Sigmoid colon (tissue), 7 donors: Measurements from ENCODE around the gene HHAT. TPM values are rescaled to one million over a fixed set of nuclear protein-coding genes. Genes with fewer than 3 reads are reported as not detected.

ENCODE experiments used
- DNase-seq: peaks from one replicate; pipeline ENCODE4 v3.0.0-alpha.2; 2019
- H3K27ac ChIP-seq, 4 donors: fragments of 200-600 bp; sonication (generic); one replicate each; pipeline ENCODE4 v1.5.1; 2016 to 2019; ENCODE audit warnings: mild to moderate bottlenecking in 1 of 4
- H3K27me3 ChIP-seq, 3 donors: fragments of 200-600 bp; sonication (generic); one replicate each; pipeline ENCODE4 v1.5.1; 2019; ENCODE audit warnings: mild to moderate bottlenecking in 1 of 3
- H3K36me3 ChIP-seq, 4 donors: fragments of 200-600 bp; sonication (generic); one replicate each; pipeline ENCODE4 v1.5.1; 2016 to 2019
- H3K4me1 ChIP-seq, 4 donors: fragments of 200-600 bp; sonication (generic); one replicate each; pipeline ENCODE4 v1.5.1; 2017 to 2019
- H3K4me3 ChIP-seq, 4 donors: fragments of 200-600 bp; sonication (generic); one replicate each; pipeline ENCODE4 v1.5.1; 2017 to 2019; ENCODE audit warnings: mild to moderate bottlenecking in 2 of 4, moderate library complexity in 1 of 4
- H3K9me3 ChIP-seq, 4 donors: fragments of 200-600 bp in 3 of 4; sonication (generic) in 3 of 4; one replicate each; pipeline versions ENCODE4 v1.5.1 to v1.6.1; 2013 to 2019
- CTCF ChIP-seq, 4 experiments: fragments of 450-650 bp in 3 of 4; fragments of 200-600 bp in 1 of 4; IDR thresholded peaks; one replicate each; pipeline ENCODE4 v1.5.1; 2016 to 2019; ENCODE audit warnings: antibody characterized with exemption in 4 of 4, mild to moderate bottlenecking in 3 of 4, moderate library complexity in 2 of 4
- EP300 ChIP-seq, 4 donors: sonication (generic); formaldehyde crosslinking; IDR thresholded peaks; one replicate each; pipeline ENCODE4 v1.6.1; 2017; ENCODE audit warnings: antibody characterized with exemption in 4 of 4
- POLR2A ChIP-seq, 2 donors: fragments of 450-650 bp; IDR thresholded peaks; one replicate each; pipeline ENCODE4 v1.6.1; 2016; ENCODE audit warnings: antibody characterized with exemption in 2 of 2, mild to moderate bottlenecking in 2 of 2, moderate library complexity in 2 of 2
- POLR2AphosphoS5 ChIP-seq, 4 donors: sonication (generic); formaldehyde crosslinking; IDR thresholded peaks; one replicate each; pipeline ENCODE4 v1.6.1; 2017; ENCODE audit warnings: antibody characterized with exemption in 4 of 4
- WGBS, 2 donors: extraction: QIAGEN DNeasy Blood & Tissue Kit; methylation state at CpG; one replicate each; pipeline ENCODE4 v1.1.7; 2013; 5-methylcytosine and 5-hydroxymethylcytosine counted together
- intact Hi-C: fragments of 100-400 bp; cut with DNase I; formaldehyde crosslinking; loops from one replicate; pipeline ENCODE4 v1.15.1; 2023
- polyA plus RNA-seq, 3 donors: library from polyadenylated mRNA; stranded (reverse); fragments of 200-250 nt; gene quantifications; one replicate each; pipeline ENCODE4 v1.2.3, GENCODE V29; 2013
- total RNA-seq, 4 donors: library from RNA; depleted of rRNA; stranded (reverse); fragments of >200 nt; gene quantifications; one replicate each; pipeline ENCODE4 v1.1.0, GENCODE V29; 2016
- donor health status: healthy with polysubstance abuse.
- donor health status: Bipolar disorder and iron deficiency.
- donor health status: healthy.

The HHAT gene
- total and polyA plus RNA-seq, 7 donors: 0.46 to 6.4 (median 2.1) TPM

- H3K27me3 ChIP-seq: no peaks in the 10 kb centered on the region
- no peaks in the 10 kb centered on the region for H3K9me3 ChIP-seq
- H3K36me3 ChIP-seq: no peaks in the 10 kb centered on the region
- intact Hi-C loops: no loop called here
- DNase-seq: no peak
- H3K27ac ChIP-seq: no peak overlapping the region
- H3K4me3 ChIP-seq: no peak overlapping the region
- peaks cover 0 to 18% (median 9%) of the 10 kb centered on the region in 4 donors for H3K4me1 ChIP-seq
- no peak for TF ChIP-seq POLR2AphosphoS5 (IDR thresholded peaks at IDR 0.05)
- TF ChIP-seq POLR2A (IDR thresholded peaks at IDR 0.05): no peak
- no peak for TF ChIP-seq EP300 (IDR thresholded peaks at IDR 0.05)
- no peak for TF ChIP-seq CTCF (IDR thresholded peaks at IDR 0.05)
- WGBS, 2 donors: 90 to 92% methylated on average over 3 of the region's 3 CpGs
These were observed 260.2 kb downstream of the HHAT start for GRCh38 chr1:210588946-210589345.

- H3K4me3 ChIP-seq: no peak overlapping the region
- intact Hi-C loops: no loop called here
- 93% methylated on average over 1 of the region's 1 CpG for WGBS, 2 donors
- no peak for DNase-seq
- no peak overlapping the region for H3K27ac ChIP-seq
- no peaks in the 10 kb centered on the region for H3K9me3 ChIP-seq
- no peak for TF ChIP-seq POLR2AphosphoS5 (IDR thresholded peaks at IDR 0.05)
- no peak for TF ChIP-seq CTCF (IDR thresholded peaks at IDR 0.05)
- TF ChIP-seq EP300 (IDR thresholded peaks at IDR 0.05): no peak
- no peak for TF ChIP-seq POLR2A (IDR thresholded peaks at IDR 0.05)
- no peaks in the 10 kb centered on the region for H3K27me3 ChIP-seq
- H3K4me1 ChIP-seq: peaks cover 0 to 16% (median 9%) of the 10 kb centered on the region in 4 donors
- H3K36me3 ChIP-seq: no peaks in the 10 kb centered on the region
These were observed 262.5 kb downstream of the HHAT start for GRCh38 chr1:210591214-210591613.

- H3K27ac ChIP-seq: no peak overlapping the region
- DNase-seq: no peak
- H3K4me3 ChIP-seq: no peak overlapping the region
- TF ChIP-seq POLR2AphosphoS5 (IDR thresholded peaks at IDR 0.05): no peak
- no peak for TF ChIP-seq EP300 (IDR thresholded peaks at IDR 0.05)
- no peak for TF ChIP-seq CTCF (IDR thresholded peaks at IDR 0.05)
- no peak for TF ChIP-seq POLR2A (IDR thresholded peaks at IDR 0.05)
- no peaks in the 10 kb centered on the region for H3K27me3 ChIP-seq
- intact Hi-C loops: no loop called here
- no peaks in the 10 kb centered on the region for H3K9me3 ChIP-seq
- peaks cover 0 to 16% (median 0%) of the 10 kb centered on the region in 4 donors for H3K4me1 ChIP-seq
- 53 to 65% methylated on average over 3 of the region's 3 CpGs for WGBS, 2 donors
- no peaks in the 10 kb centered on the region for H3K36me3 ChIP-seq
These were observed 265.9 kb downstream of the HHAT start for GRCh38 chr1:210594605-210595004.

- H3K27me3 ChIP-seq: no peaks in the 10 kb centered on the region
- DNase-seq: no peak
- no peaks in the 10 kb centered on the region for H3K9me3 ChIP-seq
- peaks cover 0 to 16% (median 0%) of the 10 kb centered on the region in 4 donors for H3K4me1 ChIP-seq
- TF ChIP-seq CTCF (IDR thresholded peaks at IDR 0.05) (no peak), POLR2AphosphoS5 (IDR thresholded peaks at IDR 0.05) (no peak), POLR2A (IDR thresholded peaks at IDR 0.05) (no peak), EP300 (IDR thresholded peaks at IDR 0.05) (no peak)
- intact Hi-C loops: no loop called here
- H3K27ac ChIP-seq: no peak overlapping the region
- H3K36me3 ChIP-seq: no peaks in the 10 kb centered on the region
- 85 to 89% methylated on average over 2 of the region's 2 CpGs for WGBS, 2 donors
- no peak overlapping the region for H3K4me3 ChIP-seq
These were observed 267.9 kb downstream of the HHAT start for GRCh38 chr1:210596641-210597040.

GRCh38 chr1:210597555-210598134, 268.9 kb downstream of the HHAT start:
- peak overlapping the region in 2 of 4 donors; percentile 42 to 60 for H3K27ac ChIP-seq
- WGBS, 2 donors: 58 to 83% methylated on average over 1 of the region's 1 CpG
- H3K4me3 ChIP-seq: no peak overlapping the region
- TF ChIP-seq POLR2AphosphoS5 (IDR thresholded peaks at IDR 0.05): no peak
- no peak for TF ChIP-seq POLR2A (IDR thresholded peaks at IDR 0.05)
- TF ChIP-seq EP300 (IDR thresholded peaks at IDR 0.05): no peak
- TF ChIP-seq CTCF (IDR thresholded peaks at IDR 0.05): no peak
- no peaks in the 10 kb centered on the region for H3K36me3 ChIP-seq
- H3K27me3 ChIP-seq: no peaks in the 10 kb centered on the region
- no peak for DNase-seq
- intact Hi-C loops: no loop called here
- H3K9me3 ChIP-seq: no peaks in the 10 kb centered on the region
- peaks cover 0 to 16% (median 0%) of the 10 kb centered on the region in 4 donors for H3K4me1 ChIP-seq
